Stimulated activated CD4-positive, alpha-beta T cell treated with anti-CD3 and anti-CD28 coated beads, Interleukin-4, amount 100 ng/mL, for 48 hours (primary cell): Measurements from ENCODE around the gene ABRAXAS1.

Experiments used
- DNase-seq, 2 donors: peaks; one replicate each; pipeline ENCODE4 v3.0.0-alpha.2; 2020; ENCODE audit warnings: low read depth in 2 of 2

Gene ABRAXAS1

DNA sequence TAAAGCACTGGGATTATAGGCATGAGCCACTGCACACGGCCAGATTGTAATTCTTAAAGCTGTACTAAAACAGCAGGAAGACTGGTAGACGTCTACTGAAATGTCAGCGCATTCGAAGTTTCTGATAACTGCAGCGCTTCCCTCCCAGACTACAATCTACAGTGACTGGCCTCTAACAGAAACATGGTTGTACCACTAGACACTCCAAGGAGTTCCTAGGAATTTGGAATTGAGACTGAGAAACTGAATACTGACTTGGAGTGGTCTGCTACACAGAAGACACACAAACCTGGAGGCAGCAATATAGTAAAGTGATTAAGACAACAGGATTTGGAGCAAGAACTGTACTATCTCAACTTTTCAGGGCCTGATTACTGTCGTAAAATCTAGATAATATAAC is 30.2 kb downstream of the ABRAXAS1 start:
- no peak for DNase-seq

GRCh38 chr4:83449009-83449408 is 35.9 kb downstream of the ABRAXAS1 start:
- DNase-seq = no peak

GRCh38 chr4:83440899-83441298 is 44.0 kb downstream of the ABRAXAS1 start:
- no peak for DNase-seq

DNA sequence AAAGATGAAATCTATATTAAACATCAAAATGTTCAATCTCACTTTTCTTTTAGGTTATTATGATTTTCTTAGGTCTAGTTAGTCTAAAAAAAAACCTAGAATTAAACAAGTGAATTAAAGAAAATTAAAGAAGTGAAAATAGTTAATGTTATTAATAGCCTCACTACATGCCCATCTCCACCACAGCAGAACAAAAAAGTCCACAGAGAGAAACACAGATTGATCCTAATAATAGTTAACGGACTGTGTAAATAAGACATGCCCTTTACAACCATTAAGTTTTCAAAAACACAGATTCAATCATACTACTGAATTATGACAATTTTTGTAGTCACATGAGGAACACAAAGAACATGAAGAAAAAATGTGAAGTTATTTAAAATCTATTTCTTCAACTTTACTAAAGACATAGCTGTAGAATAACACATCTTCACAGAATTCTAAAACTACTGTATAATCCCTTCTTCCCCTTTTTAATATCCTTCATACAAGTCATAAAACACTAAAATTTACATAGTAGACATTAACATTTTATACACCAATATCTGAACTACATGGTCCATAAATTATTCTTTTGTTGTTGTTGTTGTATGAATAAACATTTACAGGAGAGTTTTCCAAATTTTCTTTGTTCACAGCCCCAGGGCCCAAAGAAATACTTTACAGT is 44.6 kb downstream of the ABRAXAS1 start:
- no peak for DNase-seq

GRCh38 chr4:83438719-83439118 is 46.2 kb downstream of the ABRAXAS1 start:
- no peak for DNase-seq

GRCh38 chr4:83436680-83437079 is 48.2 kb downstream of the ABRAXAS1 start:
- DNase-seq = no peak

- DNase-seq = no peak
Observed at GRCh38 chr4:83431200-83431599, 53.7 kb downstream of the ABRAXAS1 start.

DNA sequence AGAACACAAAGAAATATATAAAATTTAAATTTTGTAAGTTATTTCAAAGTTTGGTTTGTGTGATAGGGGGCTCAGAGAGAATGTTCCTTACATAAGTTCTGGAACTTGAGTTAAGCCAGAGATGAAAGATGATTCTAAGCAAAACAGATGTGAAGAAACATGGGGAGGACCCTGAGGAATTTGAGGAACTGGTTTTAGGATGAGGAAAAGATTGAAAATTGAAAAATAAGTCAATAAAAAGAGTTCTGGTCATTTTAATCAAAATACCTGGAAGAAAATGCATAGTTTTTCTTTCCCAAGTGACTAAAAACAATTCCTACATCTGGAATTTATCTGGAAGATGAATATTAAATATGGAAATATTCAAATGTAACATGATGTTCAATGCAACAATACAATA is 66.7 kb downstream of the ABRAXAS1 start:
- no peak for DNase-seq

GRCh38 chr4:83417566-83417965 is 67.3 kb downstream of the ABRAXAS1 start:
- DNase-seq = no peak

- no peak for DNase-seq
Observed at GRCh38 chr4:83413676-83414075, 71.2 kb downstream of the ABRAXAS1 start.
